Measurements from ENCODE around the gene MORF4L1. TPM values are rescaled to one million over a fixed set of nuclear protein-coding genes. Genes with fewer than 3 reads are reported as not detected.
"Not testable (repeated sequence)": the region's sequence is repeated elsewhere in the genome, so short reads cannot be mapped to it uniquely, and the experiment has no call there.

MORF4L1 gene
- total RNA-seq, 2 donors from 2014 or later = 134 to 226 TPM

DNA sequence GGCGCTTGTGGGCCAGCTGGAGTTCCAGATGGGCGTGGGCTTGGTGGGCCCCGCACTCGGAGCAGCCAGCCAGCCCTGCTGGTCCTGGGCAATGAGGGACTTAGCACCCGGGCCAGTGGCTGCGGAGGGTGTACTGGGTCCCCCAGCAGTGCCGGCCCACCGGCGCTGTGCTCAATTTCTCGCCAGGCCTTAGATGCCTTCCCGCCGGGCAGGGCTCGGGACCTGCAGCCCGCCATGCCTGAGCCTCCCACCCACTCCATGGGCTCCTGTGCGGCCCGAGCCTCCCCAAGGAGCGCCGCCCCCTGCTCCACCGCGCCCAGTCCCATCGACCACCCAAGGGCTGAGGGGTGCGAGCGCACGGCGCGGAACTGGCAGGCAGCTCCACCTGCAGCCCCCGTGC is 25.8 kb upstream of the MORF4L1 start:
- not testable (repeated sequence) for H3K27me3 Mint-ChIP-seq; DNase-seq (ENCODE audit: low spot score); H3K36me3 Mint-ChIP-seq; H3K4me1 Mint-ChIP-seq (ENCODE audit: low read depth in 2 of 2); ATAC-seq; H3K9me3 Mint-ChIP-seq; H3K4me3 Mint-ChIP-seq; H3K27ac Mint-ChIP-seq

DNA sequence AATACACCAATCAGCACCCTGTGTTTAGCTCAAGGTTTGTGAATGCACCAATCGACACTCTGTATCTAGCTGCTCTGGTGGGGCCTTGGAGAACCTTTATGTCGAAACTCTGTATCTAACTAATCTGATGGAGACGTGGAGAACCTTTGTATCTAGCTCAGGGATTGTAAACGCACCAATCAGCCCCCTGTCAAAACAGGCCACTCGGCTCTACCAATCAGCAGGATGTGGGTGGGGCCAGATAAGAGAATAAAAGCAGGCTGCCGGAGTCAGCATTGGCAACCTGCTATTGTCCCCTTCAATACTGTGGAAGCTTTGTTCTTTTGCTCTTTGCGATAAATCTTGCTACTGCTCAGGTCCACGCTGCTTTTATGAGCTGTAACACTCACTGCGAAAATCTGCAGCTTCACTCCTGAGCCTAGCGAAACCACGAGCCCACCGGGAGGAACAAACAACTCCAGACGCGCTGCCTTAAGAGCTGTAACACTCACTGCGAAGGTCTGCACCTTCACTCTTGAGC is 25.2 kb upstream of the MORF4L1 start:
- H3K36me3 Mint-ChIP-seq; DNase-seq (ENCODE audit: low spot score); H3K4me1 Mint-ChIP-seq (ENCODE audit: low read depth in 2 of 2); ATAC-seq; H3K4me3 Mint-ChIP-seq; H3K9me3 Mint-ChIP-seq; H3K27me3 Mint-ChIP-seq; H3K27ac Mint-ChIP-seq: not testable (repeated sequence)

DNA sequence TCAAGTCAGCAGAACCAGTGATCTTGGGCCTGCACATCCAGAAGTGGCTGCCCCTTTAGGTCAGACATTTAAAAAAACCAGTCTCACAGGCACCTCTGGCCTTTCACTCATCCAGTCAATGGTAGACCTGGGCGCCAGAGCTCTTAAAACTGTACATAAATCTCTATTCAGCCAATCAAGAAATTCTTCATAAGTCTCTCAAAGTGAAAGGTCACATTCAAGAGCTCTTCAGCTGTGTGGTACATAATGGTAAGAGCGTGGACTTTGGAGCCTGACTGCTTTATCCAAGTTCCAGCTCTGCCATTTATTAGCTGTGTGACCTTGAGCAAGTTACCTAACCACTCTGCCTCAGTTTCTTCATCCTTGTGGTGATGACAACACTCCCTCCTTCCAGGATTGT is 22.3 kb upstream of the MORF4L1 start:
- ATAC-seq (no peak), DNase-seq (ENCODE audit: low spot score) (no peak)
- H3K27me3 Mint-ChIP-seq = peaks cover 0 to 3% of the 10 kb centered on the region in 2 donors
- H3K36me3 Mint-ChIP-seq = no peaks in the 10 kb centered on the region
- no peak overlapping the region for H3K27ac Mint-ChIP-seq
- no peaks in the 10 kb centered on the region for H3K9me3 Mint-ChIP-seq
- H3K4me3 Mint-ChIP-seq = no peak overlapping the region
- no peaks in the 10 kb centered on the region for H3K4me1 Mint-ChIP-seq (ENCODE audit: low read depth in 2 of 2)

DNA sequence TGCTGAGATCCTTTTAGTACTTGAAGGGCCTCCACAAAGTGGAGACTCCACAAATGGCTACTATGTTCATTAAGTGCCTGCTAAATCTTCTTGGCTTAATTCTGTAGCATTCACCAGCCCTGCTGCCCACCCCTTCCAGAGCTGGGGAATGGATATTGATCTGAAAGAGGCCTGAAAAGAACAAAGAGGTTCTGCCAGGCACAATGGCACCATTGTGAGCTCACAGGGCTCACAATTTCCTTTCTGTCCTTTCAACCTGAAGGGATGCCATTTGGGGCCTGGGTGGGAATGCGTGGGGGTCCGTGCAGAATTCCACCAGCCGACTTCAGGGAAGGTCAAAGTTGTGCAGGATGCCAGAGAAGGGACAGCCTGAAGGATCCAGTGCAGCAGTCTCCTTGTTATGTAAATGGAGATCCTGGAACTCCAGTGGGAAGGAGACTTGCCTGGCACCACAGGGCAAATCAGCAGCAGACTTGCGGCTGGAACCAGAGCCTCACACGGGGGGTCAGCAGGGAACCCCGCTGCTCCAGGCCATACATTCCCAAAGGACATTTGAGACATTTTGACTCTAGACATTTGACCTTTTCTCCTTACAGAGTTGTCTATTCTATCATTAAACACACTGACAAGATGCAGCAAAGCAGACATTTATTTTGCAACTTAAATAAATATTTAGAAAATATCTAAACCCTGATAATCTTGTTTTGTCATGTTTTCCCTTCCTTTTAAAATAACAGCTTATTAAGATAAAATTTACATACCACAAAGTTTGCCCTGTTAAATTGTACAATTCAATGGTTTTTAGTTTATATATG is 21.5 kb upstream of the MORF4L1 start:
- Mint-ChIP-seq H3K4me1 (ENCODE audit: low read depth in 2 of 2) (no peaks in the 10 kb centered on the region), H3K9me3 (no peaks in the 10 kb centered on the region), H3K27me3 (peaks cover 0 to 3% of the 10 kb centered on the region in 2 donors), H3K36me3 (no peaks in the 10 kb centered on the region), H3K27ac (no peak overlapping the region), H3K4me3 (no peak overlapping the region)
- ATAC-seq (no peak), DNase-seq (ENCODE audit: low spot score) (no peak)

DNA sequence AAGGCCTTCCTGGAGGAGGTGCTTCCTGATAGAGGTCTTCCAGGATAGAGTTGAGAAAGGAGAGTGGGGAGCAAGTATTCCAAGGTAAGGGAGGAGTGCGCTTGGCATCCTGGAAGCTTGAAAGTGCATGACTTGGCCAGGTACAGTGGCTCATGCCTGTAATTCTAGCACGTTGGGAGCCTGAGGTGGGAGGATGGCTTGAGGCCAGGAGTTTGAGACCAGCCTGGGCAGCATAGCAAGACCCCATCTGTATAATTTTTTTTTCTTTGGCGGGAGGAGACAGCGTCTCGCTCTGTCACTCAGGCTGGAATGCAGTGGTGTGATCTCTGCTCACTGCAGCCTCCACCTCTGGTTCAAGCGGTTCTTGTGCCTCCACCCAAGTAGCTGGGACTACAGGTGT is 19.2 kb upstream of the MORF4L1 start:
- Mint-ChIP-seq H3K4me3 (no peak overlapping the region), H3K4me1 (ENCODE audit: low read depth in 2 of 2) (no peaks in the 10 kb centered on the region), H3K36me3 (no peaks in the 10 kb centered on the region), H3K27ac (no peak overlapping the region), H3K9me3 (no peaks in the 10 kb centered on the region), H3K27me3 (peaks cover 0 to 3% of the 10 kb centered on the region in 2 donors)
- DNase-seq (ENCODE audit: low spot score) (no peak), ATAC-seq (no peak)

DNA sequence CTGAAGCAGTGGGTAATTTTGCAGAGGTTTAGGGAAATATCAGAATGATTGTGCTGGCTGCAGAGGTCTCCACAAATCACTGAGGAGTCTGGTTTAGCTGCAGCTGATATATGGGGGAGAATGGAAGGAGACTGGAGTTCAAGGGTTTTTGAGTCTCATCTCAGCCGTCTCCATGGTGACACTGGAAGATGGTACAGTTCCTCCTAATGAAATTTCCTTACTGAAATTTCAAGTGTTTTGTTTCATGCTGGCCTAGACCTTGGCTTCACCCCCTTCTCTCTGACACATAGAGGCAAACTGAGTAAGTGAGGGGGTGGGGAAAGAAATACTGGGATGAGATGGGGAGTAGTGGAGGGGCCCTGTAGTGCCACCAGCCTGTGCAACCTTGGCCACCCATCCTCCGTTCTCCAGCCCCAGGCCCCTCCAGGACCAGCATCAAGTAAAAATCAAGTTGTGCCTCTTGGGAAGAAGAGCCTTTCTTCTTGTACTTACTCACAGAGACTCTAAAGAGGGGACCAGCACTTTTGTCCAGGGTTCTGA is 17.8 kb upstream of the MORF4L1 start:
- Mint-ChIP-seq H3K27me3 (peaks cover 0 to 3% of the 10 kb centered on the region in 2 donors), H3K36me3 (no peaks in the 10 kb centered on the region), H3K9me3 (no peaks in the 10 kb centered on the region), H3K27ac (no peak overlapping the region), H3K4me3 (no peak overlapping the region), H3K4me1 (ENCODE audit: low read depth in 2 of 2) (peaks cover 0 to under 1% of the 10 kb centered on the region in 2 donors)
- ATAC-seq = no peak
- no peak for DNase-seq (ENCODE audit: low spot score)

DNA sequence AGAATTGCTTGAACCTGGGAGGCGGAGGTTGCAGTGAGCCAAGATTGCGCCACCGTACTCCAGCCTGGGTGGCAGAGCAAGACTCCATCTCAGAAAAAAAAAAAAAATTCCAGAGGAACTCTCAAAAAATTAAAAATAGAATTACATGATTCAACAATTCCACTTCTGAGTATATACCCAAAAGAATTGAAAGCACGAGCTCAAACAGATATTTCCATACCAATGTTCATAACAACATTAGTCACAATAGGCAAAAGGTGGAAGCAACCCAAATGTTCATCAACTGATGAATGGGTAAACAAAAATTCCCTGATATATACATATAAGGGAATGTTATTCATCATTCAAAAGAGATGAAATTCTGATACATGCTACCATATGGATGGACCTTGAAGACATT is 16.9 kb upstream of the MORF4L1 start:
- Mint-ChIP-seq H3K36me3 (no peaks in the 10 kb centered on the region), H3K4me1 (ENCODE audit: low read depth in 2 of 2) (peaks cover 0 to 3% of the 10 kb centered on the region in 2 donors), H3K4me3 (no peak overlapping the region), H3K27me3 (peaks cover 0 to 3% of the 10 kb centered on the region in 2 donors), H3K9me3 (no peaks in the 10 kb centered on the region), H3K27ac (no peak overlapping the region)
- ATAC-seq (no peak), DNase-seq (ENCODE audit: low spot score) (no peak)

DNA sequence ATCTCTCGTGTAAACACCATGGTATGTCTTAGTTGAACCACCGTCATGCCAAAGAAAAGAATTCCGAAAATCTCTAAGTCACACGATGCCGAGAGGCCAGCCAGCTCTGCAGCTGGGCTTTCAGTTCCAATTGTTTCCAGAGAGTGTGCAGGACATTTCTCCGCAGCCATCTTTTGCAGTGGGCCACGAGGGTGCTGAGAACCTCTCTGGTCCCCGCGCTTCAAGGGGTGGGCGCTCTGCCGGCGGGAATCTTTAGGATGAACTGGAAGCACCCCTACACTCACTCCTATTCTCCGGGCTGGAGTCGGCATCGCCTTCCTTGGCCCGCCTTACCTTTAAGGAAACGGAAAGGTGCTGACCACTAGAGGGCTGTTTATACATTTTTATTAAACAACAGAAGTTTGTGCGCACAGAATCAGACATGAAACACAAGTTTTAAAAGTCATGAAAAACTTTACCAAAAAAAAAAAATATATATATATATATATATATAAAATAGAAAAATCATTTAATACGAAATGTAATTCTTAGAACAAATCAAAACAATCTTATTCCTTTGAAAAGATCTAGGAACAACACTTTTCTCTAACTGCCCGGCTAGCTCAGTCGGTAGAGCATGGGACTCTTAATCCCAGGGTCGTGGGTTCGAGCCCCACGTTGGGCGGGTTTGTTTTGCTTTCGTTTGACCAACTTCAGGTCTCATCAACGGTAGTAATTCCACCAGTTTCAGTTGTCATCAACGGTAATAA is 12.5 kb upstream of the MORF4L1 start:
- peak overlapping the region; percentile 62 to 88 for H3K27ac Mint-ChIP-seq
- ATAC-seq (peak; percentile 92 to 94), DNase-seq (ENCODE audit: low spot score) (peak; percentile 74)
- no peaks in the 10 kb centered on the region for H3K36me3 Mint-ChIP-seq
- H3K4me3 Mint-ChIP-seq = peak overlapping the region; percentile 87
- H3K27me3 Mint-ChIP-seq = no peaks in the 10 kb centered on the region
- H3K4me1 Mint-ChIP-seq (ENCODE audit: low read depth in 2 of 2) = peaks cover 0 to 3% of the 10 kb centered on the region in 2 donors
- H3K9me3 Mint-ChIP-seq = no peaks in the 10 kb centered on the region

DNA sequence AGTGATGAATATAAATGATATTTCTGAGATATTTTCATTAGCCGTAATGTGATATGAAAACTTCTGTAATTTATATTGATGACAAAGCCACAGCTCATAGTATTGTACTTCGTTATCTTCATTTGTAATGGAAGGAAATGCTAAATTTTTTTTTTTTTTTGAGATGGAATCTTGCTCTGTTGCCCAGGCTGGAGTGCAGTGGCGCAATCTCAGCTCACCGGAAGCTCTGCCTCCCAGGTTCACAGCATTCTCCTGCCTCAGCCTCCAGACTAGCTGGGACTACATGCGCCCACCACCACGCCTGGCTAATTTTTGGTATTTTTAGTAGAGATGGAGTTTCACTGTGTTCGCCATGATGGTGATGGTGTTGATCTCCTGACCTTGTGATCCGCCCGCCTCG is 7.1 kb upstream of the MORF4L1 start:
- DNase-seq (ENCODE audit: low spot score); H3K9me3 Mint-ChIP-seq; H3K27ac Mint-ChIP-seq; H3K4me3 Mint-ChIP-seq; H3K36me3 Mint-ChIP-seq; H3K4me1 Mint-ChIP-seq (ENCODE audit: low read depth in 2 of 2); H3K27me3 Mint-ChIP-seq; ATAC-seq: not testable (repeated sequence)

DNA sequence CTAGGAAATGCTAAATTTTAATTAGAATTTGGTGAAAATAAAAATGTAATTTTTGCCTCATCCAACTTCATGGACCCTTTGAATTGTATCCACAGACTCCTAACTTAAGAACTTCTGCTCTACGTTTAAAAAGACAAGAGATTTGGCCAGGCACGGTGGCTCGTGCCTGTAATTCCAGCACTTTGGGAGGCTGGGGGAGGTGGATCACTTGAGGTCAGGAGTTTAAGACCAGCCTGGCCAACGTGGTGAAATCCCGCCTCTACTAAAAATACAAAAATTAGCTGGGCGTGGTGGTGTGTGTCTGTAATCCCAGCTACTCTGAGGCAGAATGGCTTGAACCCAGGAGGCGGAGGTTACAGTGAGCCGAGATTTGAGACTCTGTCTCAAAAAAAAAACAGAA is 6.7 kb upstream of the MORF4L1 start:
- not testable (repeated sequence) for H3K4me3 Mint-ChIP-seq; ATAC-seq; H3K9me3 Mint-ChIP-seq; H3K27ac Mint-ChIP-seq; H3K27me3 Mint-ChIP-seq; DNase-seq (ENCODE audit: low spot score); H3K4me1 Mint-ChIP-seq (ENCODE audit: low read depth in 2 of 2); H3K36me3 Mint-ChIP-seq

DNA sequence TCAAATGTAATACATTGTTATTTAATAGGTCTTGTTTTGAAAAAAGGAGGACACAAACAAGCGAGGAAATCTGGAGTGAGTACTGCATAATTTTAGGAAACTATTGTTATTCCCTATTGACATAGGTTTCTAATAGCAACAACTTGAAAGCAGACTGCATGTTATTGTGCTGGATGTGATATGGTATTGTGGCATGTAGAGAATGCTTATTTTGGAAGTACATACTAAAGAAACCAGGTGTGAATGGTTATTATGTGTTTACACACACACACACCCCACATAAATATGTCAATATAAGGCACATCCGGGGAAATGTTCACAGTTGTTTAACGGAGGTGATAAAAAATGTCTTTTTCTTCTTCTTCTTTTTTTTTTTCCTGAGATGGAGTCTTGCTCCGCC is 5.9 kb upstream of the MORF4L1 start:
- peaks cover 0 to 3% of the 10 kb centered on the region in 2 donors for H3K4me1 Mint-ChIP-seq (ENCODE audit: low read depth in 2 of 2)
- H3K27ac Mint-ChIP-seq = no peak overlapping the region
- H3K27me3 Mint-ChIP-seq = no peaks in the 10 kb centered on the region
- H3K9me3 Mint-ChIP-seq = no peaks in the 10 kb centered on the region
- DNase-seq (ENCODE audit: low spot score) (no peak), ATAC-seq (no peak)
- H3K36me3 Mint-ChIP-seq = no peaks in the 10 kb centered on the region
- H3K4me3 Mint-ChIP-seq = no peak overlapping the region

DNA sequence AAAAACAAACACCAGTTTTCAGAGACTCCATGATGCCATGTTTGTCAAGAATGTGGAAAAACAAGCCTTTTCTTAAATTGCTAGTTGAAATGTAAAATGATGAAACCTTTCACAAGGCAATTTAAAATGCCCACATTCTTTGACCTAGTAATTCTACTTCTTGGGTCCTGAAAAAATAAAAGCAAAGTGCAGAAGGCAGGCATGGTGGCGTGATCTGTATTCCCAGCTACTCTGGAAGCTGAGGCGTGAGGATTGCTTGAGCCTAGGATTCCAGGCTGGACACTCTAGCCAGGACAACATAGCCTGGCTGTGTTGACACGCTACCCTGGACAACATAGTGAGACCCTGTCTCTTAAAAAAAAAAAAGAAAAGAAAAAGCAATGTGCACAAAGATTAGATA is 4.3 kb upstream of the MORF4L1 start:
- Mint-ChIP-seq H3K9me3 (no peaks in the 10 kb centered on the region), H3K27ac (no peak overlapping the region), H3K36me3 (no peaks in the 10 kb centered on the region), H3K4me1 (ENCODE audit: low read depth in 2 of 2) (peaks cover 0 to 3% of the 10 kb centered on the region in 2 donors), H3K4me3 (no peak overlapping the region), H3K27me3 (no peaks in the 10 kb centered on the region)
- ATAC-seq (no peak), DNase-seq (ENCODE audit: low spot score) (no peak)

DNA sequence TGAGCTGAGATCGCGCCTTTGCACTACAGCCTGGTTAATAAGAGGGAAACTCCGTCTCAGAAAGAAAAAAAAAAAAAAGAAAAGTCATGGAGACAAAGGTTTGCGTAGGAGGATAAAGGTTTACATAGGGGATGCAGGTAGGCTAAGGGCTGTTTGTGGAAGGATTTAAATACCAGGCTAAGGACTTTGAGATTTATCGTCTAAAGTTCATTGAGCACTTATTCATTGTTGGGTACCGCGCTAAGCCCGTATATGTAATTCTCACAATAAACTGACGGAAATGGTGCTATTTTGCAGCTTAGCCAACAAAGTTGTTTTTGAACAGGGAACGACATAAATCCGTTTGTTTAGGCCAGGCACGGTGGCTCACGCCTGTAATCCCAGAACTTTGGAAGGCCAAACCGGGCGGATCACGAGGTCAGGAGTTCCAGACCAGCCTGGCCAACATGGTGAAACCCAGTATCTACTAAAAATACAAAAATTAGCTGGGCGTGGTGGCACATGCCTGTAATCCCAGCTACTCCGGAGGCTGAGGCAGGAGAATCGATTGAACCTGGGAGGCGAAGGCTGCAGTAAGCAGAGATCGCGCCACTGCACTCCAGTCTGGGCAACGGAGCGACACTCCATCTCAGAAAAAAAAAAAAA is 1.1 kb upstream of the MORF4L1 start:
- peak overlapping the region; percentile 93 for H3K4me3 Mint-ChIP-seq
- not testable (repeated sequence) for DNase-seq (ENCODE audit: low spot score); H3K27me3 Mint-ChIP-seq; H3K36me3 Mint-ChIP-seq; H3K9me3 Mint-ChIP-seq; ATAC-seq
- peak overlapping the region; percentile 95 to 96 for H3K27ac Mint-ChIP-seq
- H3K4me1 Mint-ChIP-seq (ENCODE audit: low read depth in 2 of 2) = peaks cover 24 to 25% of the 10 kb centered on the region in 2 donors

Data from natural killer cell treated with Interleukin-12 subunit alpha and Interleukin-12 subunit beta and Interleukin-15 and Interleukin-18, amount 100 ng/mL, for 72 hours (primary cell).